Neuronal stem cell (in vitro differentiated cells): ENCODE data around the gene APC.

Experiments used
- DNase-seq: peaks from one replicate; pipeline ENCODE4 v3.0.0-alpha.2; 2013; ENCODE audit warnings: low spot score
- H2AFZ ChIP-seq: one replicate; pipeline ENCODE4 v1.6.1; 2013; ENCODE audit warnings: mild to moderate bottlenecking, low read length, inconsistent platforms
- H2AK5ac ChIP-seq: 2 replicates; pipeline ENCODE4 v1.6.1; 2013; ENCODE audit warnings: low read depth, mild to moderate bottlenecking, inconsistent platforms, low read length, moderate library complexity, mixed read lengths
- H2BK120ac ChIP-seq: 2 replicates; pipeline ENCODE4 v1.6.1; 2013; ENCODE audit warnings: low read depth, mild to moderate bottlenecking, inconsistent platforms, low read length, moderate library complexity, mixed read lengths
- H2BK12ac ChIP-seq: one replicate; pipeline ENCODE4 v1.6.1; 2013; ENCODE audit warnings: low read length, inconsistent platforms
- H2BK15ac ChIP-seq: 2 replicates; pipeline ENCODE4 v1.6.1; 2013; ENCODE audit warnings: mild to moderate bottlenecking, low read length, inconsistent platforms, mixed read lengths
- H2BK5ac ChIP-seq: one replicate; pipeline ENCODE4 v1.6.1; 2013; ENCODE audit warnings: inconsistent platforms, mild to moderate bottlenecking, low read length, moderate library complexity
- H3K14ac ChIP-seq: one replicate; pipeline ENCODE4 v1.6.1; 2013; ENCODE audit warnings: low read length, inconsistent platforms
- H3K18ac ChIP-seq: 2 replicates; pipeline ENCODE4 v1.6.1; 2013; ENCODE audit warnings: low read length, inconsistent platforms
- H3K23ac ChIP-seq: 2 replicates; pipeline ENCODE4 v1.6.1; 2013; ENCODE audit warnings: low read depth, mild to moderate bottlenecking, mixed read lengths, low read length, inconsistent platforms; ENCODE audit not compliant: poor library complexity
- H3K27ac ChIP-seq: replicated peaks from 3 replicates; pipeline ENCODE4 v1.5.1; 2013; ENCODE audit warnings: low read length, inconsistent platforms
- H3K27me3 ChIP-seq, 3 experiments: 2 replicates each; pipeline ENCODE4 v1.6.1; 2013; ENCODE audit warnings: low read length in 3 of 3, mild to moderate bottlenecking in 2 of 3, inconsistent platforms in 1 of 3, low read depth in 1 of 3, mixed read lengths in 1 of 3, moderate library complexity in 1 of 3; ENCODE audit not compliant: control insufficient read depth in 3 of 3, insufficient read depth in 3 of 3
- H3K36me3 ChIP-seq, 2 donors: replicated peaks in 1 of 2; 2 replicates each; pipeline ENCODE4 v1.6.1; 2013; ENCODE audit warnings: low read length in 2 of 2; ENCODE audit not compliant: control insufficient read depth in 2 of 2, insufficient read depth in 2 of 2
- H3K4ac ChIP-seq: 2 replicates; pipeline ENCODE4 v1.6.1; 2013; ENCODE audit warnings: inconsistent platforms, mild to moderate bottlenecking, low read length, moderate library complexity
- H3K4me1 ChIP-seq, 2 donors: 1 replicate in 1 of 2; 2 replicates in 1 of 2; pipeline ENCODE4 v1.6.1; 2013; ENCODE audit warnings: low read length in 2 of 2, low read depth in 1 of 2; ENCODE audit not compliant: control insufficient read depth in 2 of 2, insufficient read depth in 1 of 2
- H3K4me2 ChIP-seq: one replicate; pipeline ENCODE4 v1.6.1; 2013; ENCODE audit warnings: mild to moderate bottlenecking, low read length, inconsistent platforms; ENCODE audit not compliant: insufficient read depth, poor library complexity, severe bottlenecking
- H3K4me3 ChIP-seq, 2 donors: 2 replicates each; pipeline ENCODE4 v1.5.1; 2013; ENCODE audit warnings: low read length in 2 of 2, mild to moderate bottlenecking in 2 of 2, inconsistent platforms in 1 of 2, moderate library complexity in 1 of 2
- H3K79me1 ChIP-seq: one replicate; pipeline ENCODE4 v1.6.1; 2013; ENCODE audit warnings: low read depth, mild to moderate bottlenecking, inconsistent platforms, low read length, moderate library complexity
- H3K9ac ChIP-seq: one replicate; pipeline ENCODE4 v1.6.1; 2013; ENCODE audit warnings: mild to moderate bottlenecking, low read depth, low read length, inconsistent platforms; ENCODE audit not compliant: poor library complexity
- H3K9me3 ChIP-seq, 2 donors: replicated peaks in 1 of 2; 2 replicates each; pipeline versions ENCODE3 to v1.6.1; 2013; ENCODE audit warnings: low read length in 2 of 2, mild to moderate bottlenecking in 2 of 2, inconsistent platforms in 1 of 2, low read depth in 1 of 2, mixed read lengths in 1 of 2, moderate library complexity in 1 of 2; ENCODE audit not compliant: control insufficient read depth in 2 of 2, insufficient read depth in 1 of 2
- H4K8ac ChIP-seq: one replicate; pipeline ENCODE4 v1.6.1; 2013; ENCODE audit warnings: low read depth, mild to moderate bottlenecking, inconsistent platforms, low read length, moderate library complexity
- H4K91ac ChIP-seq: one replicate; pipeline ENCODE4 v1.6.1; 2013; ENCODE audit warnings: low read length, low read depth, mild to moderate bottlenecking, inconsistent platforms; ENCODE audit not compliant: poor library complexity
- WGBS, 2 donors: extraction: QIAGEN DNeasy Blood & Tissue Kit; methylation state at CpG; one replicate each; pipeline ENCODE4 v1.1.7; 2013; ENCODE audit warnings: missing lambda C conversion rate in 2 of 2, mixed read lengths in 1 of 2; ENCODE audit not compliant: insufficient read length in 2 of 2, insufficient replicate concordance in 1 of 2; ENCODE audit errors: extremely low coverage in 2 of 2; 5-methylcytosine and 5-hydroxymethylcytosine counted together

APC gene

DNA sequence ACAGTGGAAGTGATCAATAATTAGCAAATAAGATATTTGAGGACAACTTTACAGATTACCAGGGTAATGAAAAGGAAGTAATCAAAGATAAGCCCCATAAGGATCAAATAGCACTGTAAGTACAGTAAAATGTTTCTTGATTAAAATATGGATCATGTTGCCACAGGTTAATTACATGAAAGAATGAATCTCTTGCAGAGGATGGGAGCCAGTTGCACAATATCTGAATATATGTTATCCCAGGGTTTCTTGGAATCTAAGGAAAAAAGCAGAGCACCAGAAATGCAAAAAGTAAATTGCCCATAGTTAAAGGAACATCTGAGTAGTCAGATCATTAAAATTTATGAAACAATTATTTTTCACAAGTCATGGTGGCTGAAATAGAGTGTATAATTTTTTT lies 109.6 kb downstream of the APC start:
- H3K27me3 ChIP-seq, result no peaks in the 10 kb centered on the region
- H2AFZ ChIP-seq, result no peak overlapping the region
- H3K18ac ChIP-seq, result no peak overlapping the region
- H3K4me3 ChIP-seq, result no peak overlapping the region
- H4K8ac ChIP-seq, result no peak overlapping the region
- H3K36me3 ChIP-seq, result peaks cover 0 to 5% of the 10 kb centered on the region in 2 donors
- H3K4me1 ChIP-seq, result peaks cover 0 to 2% of the 10 kb centered on the region in 2 donors
- H3K9me3 ChIP-seq, result no peaks in the 10 kb centered on the region
- H3K4me2 ChIP-seq, result no peak overlapping the region
- no peak overlapping the region for H2BK15ac ChIP-seq
- DNase-seq, result no peak
- H3K79me1 ChIP-seq, result no peaks in the 10 kb centered on the region
- no peak overlapping the region for H2BK120ac ChIP-seq
- no peak overlapping the region for H2AK5ac ChIP-seq
- no peak overlapping the region for H3K9ac ChIP-seq
- H3K14ac ChIP-seq, result no peak overlapping the region
- no peak overlapping the region for H2BK12ac ChIP-seq
- no peak overlapping the region for H2BK5ac ChIP-seq
- no peak overlapping the region for H3K27ac ChIP-seq
- no peak overlapping the region for H3K4ac ChIP-seq
- no peak overlapping the region for H4K91ac ChIP-seq
- H3K23ac ChIP-seq, result no peak overlapping the region

- Histone ChIP-seq H2AK5ac (no peak overlapping the region), H4K8ac (no peak overlapping the region), H3K23ac (no peak overlapping the region), H3K4me3 (no peak overlapping the region), H2BK5ac (no peak overlapping the region), H3K9ac (no peak overlapping the region), H3K9me3 (no peaks in the 10 kb centered on the region), H2BK12ac (no peak overlapping the region), H3K36me3 (no peaks in the 10 kb centered on the region), H3K4me2 (no peak overlapping the region), H3K18ac (no peak overlapping the region), H4K91ac (no peak overlapping the region), H2BK120ac (no peak overlapping the region), H3K4me1 (peaks cover 0 to 2% of the 10 kb centered on the region in 2 donors), H2AFZ (peak overlapping the region; percentile 47), H3K14ac (no peak overlapping the region), H3K27ac (no peak overlapping the region), H3K79me1 (no peaks in the 10 kb centered on the region), H3K27me3 (no peaks in the 10 kb centered on the region), H3K4ac (no peak overlapping the region), H2BK15ac (no peak overlapping the region)
- no CpG with 5 or more reads among the region's 8 CpGs for WGBS, 2 donors
- peak; percentile 54 for DNase-seq
Measured at GRCh38 chr5:112848116-112848811, 110.6 kb downstream of the APC start.

DNA sequence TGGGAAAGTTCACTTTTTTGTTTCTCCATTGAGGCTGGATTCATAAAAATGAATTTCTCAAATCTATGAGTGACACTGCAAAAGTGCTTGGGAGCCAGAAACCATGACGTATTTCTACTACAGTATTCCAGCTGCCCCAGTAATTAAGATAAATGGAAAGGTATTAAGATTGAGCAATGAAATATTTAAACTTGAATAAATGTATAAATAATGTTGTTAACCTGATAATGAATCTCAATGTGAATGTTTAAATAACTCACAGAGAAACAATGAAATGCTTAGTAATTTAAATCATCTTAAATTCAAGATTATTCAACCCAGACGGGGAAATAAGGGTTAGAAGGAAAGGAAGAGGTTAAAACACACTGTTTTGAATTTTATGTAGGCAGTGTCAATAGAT lies 112.2 kb downstream of the APC start:
- Histone ChIP-seq H3K18ac (no peak overlapping the region), H3K4me3 (no peak overlapping the region), H3K27me3 (peaks cover 0 to 3% (median 0%) of the 10 kb centered on the region in 3 experiments), H3K4me1 (peaks cover 0 to 2% of the 10 kb centered on the region in 2 donors), H3K14ac (no peak overlapping the region), H2BK5ac (no peak overlapping the region), H2BK120ac (no peak overlapping the region), H3K4me2 (no peak overlapping the region), H2AK5ac (no peak overlapping the region), H3K23ac (no peak overlapping the region), H3K9me3 (no peaks in the 10 kb centered on the region), H2AFZ (no peak overlapping the region), H3K36me3 (no peaks in the 10 kb centered on the region), H4K8ac (no peak overlapping the region), H3K4ac (no peak overlapping the region), H2BK15ac (no peak overlapping the region), H3K9ac (no peak overlapping the region), H4K91ac (no peak overlapping the region), H3K79me1 (no peaks in the 10 kb centered on the region), H2BK12ac (no peak overlapping the region), H3K27ac (no peak overlapping the region)
- no peak for DNase-seq
- WGBS, 2 donors, result no CpG with 5 or more reads among the region's 2 CpGs

- Histone ChIP-seq H3K79me1 (no peaks in the 10 kb centered on the region), H2BK15ac (no peak overlapping the region), H2BK12ac (no peak overlapping the region), H2AK5ac (no peak overlapping the region), H3K14ac (no peak overlapping the region), H3K27me3 (peaks cover 0 to 3% (median 0%) of the 10 kb centered on the region in 3 experiments), H3K9ac (no peak overlapping the region), H3K36me3 (no peaks in the 10 kb centered on the region), H3K4me3 (no peak overlapping the region), H3K18ac (no peak overlapping the region), H3K23ac (no peak overlapping the region), H2AFZ (no peak overlapping the region), H3K4me1 (no peaks in the 10 kb centered on the region), H3K9me3 (no peaks in the 10 kb centered on the region), H4K8ac (no peak overlapping the region), H3K27ac (no peak overlapping the region), H2BK5ac (no peak overlapping the region), H3K4me2 (no peak overlapping the region), H2BK120ac (no peak overlapping the region), H4K91ac (no peak overlapping the region), H3K4ac (no peak overlapping the region)
- DNase-seq, result no peak
- no CpG with 5 or more reads among the region's 1 CpG for WGBS, 2 donors
Measured at GRCh38 chr5:112854651-112855050, 117.0 kb downstream of the APC start.
